AG08395 (cell line): ENCODE data around the gene PWWP2B.
A peak's percentile ranks its signal among the peaks of the same experiment; 100 is the strongest.

Experiments used
- DNase-seq: peaks from one replicate; pipeline ENCODE4 v3.0.0; 2012; ENCODE audit warnings: mixed read lengths, low spot score

PWWP2B gene

GRCh38 chr10:132419538-132420468 is 22.8 kb downstream of the PWWP2B start:
- no peak for DNase-seq

- no peak for DNase-seq
These were observed 23.5 kb downstream of the PWWP2B start for GRCh38 chr10:132420469-132420980.

GRCh38 chr10:132420981-132421846 is 24.2 kb downstream of the PWWP2B start:
- DNase-seq, result peak; percentile 91

DNA sequence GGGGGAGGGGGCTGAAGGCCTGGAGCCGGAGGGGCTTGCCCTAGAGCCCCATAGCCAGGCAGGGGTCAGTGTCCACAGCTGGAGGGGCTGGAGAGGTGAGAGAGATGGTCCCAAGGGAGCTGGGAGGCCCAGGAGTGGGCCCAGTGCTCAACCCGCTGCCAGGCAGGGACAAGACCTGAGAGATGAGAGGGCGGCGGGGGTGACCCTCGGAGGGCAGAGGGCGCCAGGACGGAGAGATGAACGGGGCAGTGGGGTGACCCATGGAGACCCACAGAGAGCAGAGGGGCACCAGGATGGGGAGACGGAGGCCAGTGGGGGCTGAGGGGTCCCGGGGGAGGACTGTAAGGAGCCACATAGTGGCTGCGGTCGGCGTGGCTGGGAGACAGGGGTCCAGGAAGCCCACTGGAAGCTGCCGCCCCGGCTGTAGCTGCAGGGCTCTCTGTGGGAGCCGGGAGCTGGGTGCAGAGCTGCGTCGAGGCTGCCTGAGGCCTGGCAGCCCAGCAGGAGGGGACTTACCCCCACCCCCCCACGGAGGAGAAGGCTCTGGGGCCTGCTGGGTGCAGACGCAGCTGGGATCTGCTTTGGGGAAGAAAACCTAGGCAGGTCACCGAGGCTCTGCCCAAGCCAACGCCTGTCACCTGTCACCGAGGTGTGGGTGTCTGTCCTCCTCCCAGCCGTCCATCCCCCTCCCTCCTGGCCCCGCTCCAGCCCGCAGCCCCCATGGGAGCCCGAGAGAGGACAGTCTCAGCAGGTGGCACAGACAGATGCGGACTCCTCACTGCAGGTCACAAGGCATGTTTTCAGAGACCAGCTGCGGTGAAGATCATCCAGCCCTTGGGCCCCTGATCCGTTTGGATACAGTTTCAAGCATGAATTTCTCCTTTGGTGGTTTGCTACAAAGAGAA is 25.1 kb downstream of the PWWP2B start:
- DNase-seq, result no peak

DNA sequence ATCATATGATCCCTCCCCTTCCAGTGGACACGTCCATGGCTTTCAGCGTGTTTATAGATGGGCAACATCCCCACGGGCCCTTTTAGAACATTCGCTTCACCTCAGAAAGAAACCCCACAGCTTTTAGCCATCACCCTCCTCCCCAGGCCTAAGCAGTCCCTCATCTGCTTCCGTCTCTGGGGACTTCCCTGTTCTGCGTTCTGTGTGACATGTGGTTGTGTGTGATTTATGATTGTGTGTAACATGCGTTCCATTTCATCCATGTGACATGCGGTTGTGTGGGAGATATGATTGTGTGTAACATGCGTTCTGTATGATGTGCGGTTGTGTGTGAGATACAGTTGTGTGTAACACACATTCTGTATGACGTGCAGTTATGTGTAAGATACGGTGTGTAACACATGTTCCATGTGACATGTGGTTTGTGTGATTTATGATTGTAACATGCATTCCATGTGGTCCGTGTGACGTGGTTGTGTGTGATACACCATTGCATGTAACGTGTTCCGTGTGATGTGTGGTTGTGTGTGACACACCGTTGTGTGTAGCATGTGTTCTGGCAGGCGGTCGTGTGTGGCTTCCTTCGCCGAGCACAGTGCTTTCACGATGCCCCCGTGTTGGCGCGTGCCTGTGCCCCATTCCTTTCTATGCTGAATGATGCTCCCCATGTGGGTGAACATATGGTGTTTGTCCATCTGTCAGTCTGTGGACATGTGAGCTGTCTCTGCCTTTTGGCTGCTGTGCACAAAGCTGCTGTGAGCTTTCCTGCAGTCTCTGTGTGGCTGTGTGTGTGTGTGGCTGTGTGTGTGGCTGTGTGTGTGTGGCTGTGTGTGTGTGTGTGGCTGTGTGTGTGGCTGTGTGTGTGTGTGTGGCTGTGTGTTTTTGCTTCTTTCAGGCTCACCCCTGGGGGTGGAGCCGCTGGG is 26.2 kb downstream of the PWWP2B start:
- no peak for DNase-seq

DNA sequence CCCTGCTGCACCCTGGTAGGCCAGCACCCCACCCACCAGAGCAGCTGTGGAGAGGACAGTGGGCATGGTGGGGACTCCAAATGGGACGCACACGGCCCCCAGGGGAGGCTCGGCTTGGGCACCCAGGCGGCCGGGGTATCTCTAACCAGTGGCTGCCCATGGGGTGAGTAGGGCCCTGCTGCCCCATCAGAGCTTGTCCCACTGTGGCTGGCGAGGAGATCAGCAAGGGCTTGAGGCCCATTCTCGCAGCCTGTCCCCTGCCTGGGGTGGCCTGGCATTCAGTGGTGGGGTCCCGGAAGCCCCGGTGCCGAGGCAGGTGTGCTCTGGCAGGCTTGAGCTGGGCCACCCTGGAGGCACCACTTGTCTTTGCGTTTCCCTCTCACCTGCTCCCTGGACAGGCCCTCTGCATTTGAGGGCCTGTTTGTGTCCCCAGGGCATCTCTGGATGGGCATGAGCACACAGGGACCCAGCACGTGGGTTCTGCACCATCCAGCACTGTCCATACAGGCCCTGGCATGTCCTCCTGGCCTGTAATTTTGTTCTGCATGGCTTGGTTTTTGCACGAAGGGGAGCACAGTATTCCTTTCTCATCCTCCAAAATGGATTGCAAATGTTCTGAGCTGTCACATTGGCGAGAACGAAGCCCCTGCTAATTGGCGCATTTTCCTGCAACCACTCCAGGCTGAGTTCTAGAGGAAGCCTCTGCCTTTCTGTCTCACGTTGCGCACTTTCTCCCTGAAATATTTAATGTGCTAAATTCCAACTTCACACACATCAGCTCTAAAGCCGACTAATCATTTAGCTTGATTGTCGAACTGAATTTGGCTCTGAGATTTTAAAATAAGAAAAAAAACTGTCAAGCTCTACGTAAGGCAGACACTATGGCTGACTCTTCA is 27.2 kb downstream of the PWWP2B start:
- no peak for DNase-seq

DNA sequence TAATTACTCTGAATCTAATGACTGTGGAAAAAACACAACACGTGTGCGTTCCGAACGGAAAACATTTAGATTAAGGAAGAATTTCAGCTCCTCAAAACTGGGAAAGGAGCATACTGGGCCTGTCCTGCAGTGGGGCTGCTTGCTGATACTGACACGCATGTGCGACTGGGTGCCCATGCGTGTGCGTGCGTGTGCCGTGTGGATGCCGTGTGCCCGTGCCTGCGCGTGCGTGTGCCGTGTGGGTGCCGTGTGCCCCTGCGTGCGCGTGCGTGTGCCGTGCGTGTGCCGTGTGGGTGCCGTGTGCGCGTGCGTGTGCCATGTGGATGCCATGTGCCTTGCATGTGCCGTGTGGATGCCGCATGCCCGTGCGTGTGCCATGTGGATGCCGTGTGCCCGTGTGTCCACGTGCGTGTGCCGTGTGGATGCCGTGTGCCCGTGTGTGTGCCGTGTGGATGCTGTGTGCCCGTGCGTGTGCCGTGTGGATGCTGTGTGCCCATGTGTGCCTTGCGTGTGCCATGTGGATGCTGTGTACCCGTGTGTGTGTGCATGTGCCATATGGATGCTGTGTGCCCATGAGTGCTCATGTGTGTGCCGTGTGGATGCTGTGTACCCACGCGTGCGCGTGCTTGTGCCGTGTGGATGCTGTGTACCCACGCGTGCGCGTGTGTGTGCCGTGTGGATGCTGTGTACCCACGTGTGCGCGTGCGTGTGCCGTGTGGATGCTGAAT is 28.2 kb downstream of the PWWP2B start:
- DNase-seq, result no peak

DNA sequence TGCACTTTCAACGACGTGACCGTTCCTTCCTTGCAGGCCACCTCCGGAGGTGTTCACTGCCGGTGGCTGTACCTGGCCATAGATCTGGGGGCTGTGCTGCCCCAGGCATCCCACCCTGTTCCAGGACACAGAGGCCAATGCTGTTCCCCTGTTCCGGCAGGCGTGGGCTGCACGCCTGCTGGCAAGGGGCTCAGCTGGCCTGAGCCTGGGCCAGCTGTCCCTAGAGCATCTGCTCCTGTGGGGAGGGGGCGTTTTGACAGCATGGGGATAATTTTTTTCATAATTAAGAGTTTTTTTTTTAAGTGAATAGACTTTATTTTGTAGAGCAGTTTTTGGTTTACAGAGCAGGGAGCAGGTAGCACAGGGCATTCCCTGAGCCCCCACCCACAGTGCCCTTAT is 28.8 kb downstream of the PWWP2B start:
- no peak for DNase-seq

DNA sequence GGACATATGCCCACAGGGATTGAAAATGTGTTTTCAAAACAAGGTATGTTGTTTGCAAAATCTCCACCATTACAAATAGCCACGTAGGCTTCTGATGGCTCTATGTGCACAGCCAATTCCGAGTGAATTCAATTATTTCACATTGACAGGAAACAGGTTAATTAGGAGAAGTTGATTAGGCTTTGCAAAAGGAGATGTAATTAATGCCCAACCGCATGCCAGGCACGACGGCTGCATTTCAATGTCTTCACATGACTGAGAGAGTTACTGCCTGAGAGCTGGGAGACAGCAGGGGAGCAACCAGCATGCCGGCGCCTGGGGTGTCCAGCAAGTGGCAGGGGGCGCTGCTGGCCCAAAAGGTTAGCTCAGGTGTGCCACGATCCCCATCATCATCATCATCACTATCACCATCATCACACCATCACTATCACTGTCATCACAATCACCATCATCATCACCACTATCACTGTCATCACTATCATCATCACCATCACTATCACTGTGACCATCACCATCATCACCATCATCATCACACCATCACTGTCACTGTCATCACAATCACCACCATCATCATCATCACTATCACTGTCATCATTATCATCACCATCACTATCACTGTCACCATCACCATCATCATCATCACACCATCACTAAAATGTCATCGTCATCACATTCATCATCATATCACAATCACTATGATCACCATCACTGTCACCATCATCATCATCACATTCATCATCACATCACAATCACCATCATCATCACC is 30.2 kb downstream of the PWWP2B start:
- no peak for DNase-seq

- DNase-seq, result no peak
These were observed 31.0 kb downstream of the PWWP2B start for GRCh38 chr10:132427939-132428367.

- DNase-seq, result no peak
These were observed 31.5 kb downstream of the PWWP2B start for GRCh38 chr10:132428486-132428995.

- no peak for DNase-seq
These were observed 32.6 kb downstream of the PWWP2B start for GRCh38 chr10:132429281-132430230.

DNA sequence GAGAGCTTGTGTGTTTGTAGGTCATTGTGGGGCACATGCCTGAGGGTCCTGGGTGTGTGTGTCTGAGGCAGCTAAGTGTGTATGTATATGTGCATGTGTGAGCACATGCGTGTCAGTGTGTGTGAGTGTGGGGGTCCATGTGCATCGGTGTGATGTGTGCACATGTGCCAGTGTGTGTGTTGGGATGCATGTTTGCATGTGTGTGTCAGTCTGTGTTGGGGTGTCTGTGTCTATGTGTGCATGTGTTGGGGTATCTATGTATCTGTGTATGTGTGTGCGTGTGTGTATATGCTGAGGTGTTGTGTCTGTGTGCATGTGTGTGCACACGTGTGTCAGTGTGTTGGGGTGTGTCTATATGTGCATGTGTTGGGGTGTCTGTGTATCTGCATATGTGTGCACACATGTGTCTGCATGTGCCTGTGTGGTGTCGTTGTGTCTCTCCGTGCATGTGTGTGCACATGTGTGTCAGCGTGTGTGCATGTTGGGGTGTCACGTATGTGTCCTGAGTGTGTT is 33.3 kb downstream of the PWWP2B start:
- DNase-seq, result no peak

- DNase-seq, result no peak
These were observed 33.9 kb downstream of the PWWP2B start for GRCh38 chr10:132430861-132431271.

DNA sequence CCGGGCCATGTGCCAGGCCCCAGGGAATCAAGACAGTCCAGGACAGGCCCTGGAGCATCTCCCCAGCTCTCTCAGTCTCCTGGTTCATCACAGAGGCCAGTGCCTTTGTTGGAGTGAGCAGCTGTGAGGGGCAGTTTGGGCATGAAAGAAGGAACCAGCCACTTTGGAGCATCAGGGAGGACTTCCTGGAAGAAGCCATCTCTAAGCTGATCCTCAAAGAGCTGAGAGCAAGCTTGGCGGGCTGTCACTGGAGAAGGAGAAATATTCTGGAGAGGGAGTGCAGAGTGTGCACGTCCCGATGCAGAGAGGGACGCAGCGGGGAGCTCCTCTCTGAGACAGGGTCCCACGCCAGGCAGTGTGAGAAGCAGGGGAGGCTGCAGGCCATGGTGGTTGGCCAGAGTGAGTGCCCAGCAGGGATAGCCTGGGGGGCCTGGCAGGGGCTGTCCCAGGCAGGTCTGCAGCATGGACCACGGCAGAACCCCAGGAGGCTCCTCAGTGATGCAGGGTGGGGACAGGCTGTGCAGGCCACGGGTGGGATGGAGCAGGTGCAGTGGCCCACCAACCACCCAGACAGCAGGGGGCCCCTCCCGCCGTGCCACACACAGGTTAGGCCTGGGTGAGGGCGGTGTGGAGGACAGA is 34.7 kb downstream of the PWWP2B start:
- no peak for DNase-seq

- DNase-seq, result no peak
These were observed 35.2 kb downstream of the PWWP2B start for GRCh38 chr10:132432176-132432540.
